Fibroblast of skin of right quadriceps (primary cell): ENCODE measurements around the gene RNU1-2.
"Not testable (repeated sequence)": the region's sequence is repeated elsewhere in the genome, so short reads cannot be mapped to it uniquely, and the experiment has no call there.

Experiments
- DNase-seq: peaks from one replicate; pipeline ENCODE4 v3.0.0-alpha.2; 2013

RNU1-2 gene

GRCh38 chr1:16927711-16928485, 32.1 kb downstream of the RNU1-2 start:
- no peak for DNase-seq

- DNase-seq: not testable (repeated sequence)
These were observed 33.6 kb downstream of the RNU1-2 start for GRCh38 chr1:16929146-16930041.

- not testable (repeated sequence) for DNase-seq
These were observed 35.6 kb downstream of the RNU1-2 start for GRCh38 chr1:16931206-16931934.

GRCh38 chr1:16933945-16934344, 38.2 kb downstream of the RNU1-2 start:
- DNase-seq: not testable (repeated sequence)

- DNase-seq: not testable (repeated sequence)
These were observed 40.8 kb downstream of the RNU1-2 start for GRCh38 chr1:16936580-16936979.

GRCh38 chr1:16938351-16939321, 42.9 kb downstream of the RNU1-2 start:
- no peak for DNase-seq

- DNase-seq: not testable (repeated sequence)
These were observed 43.8 kb downstream of the RNU1-2 start for GRCh38 chr1:16939386-16940180.

- DNase-seq: no peak
These were observed 48.3 kb downstream of the RNU1-2 start for GRCh38 chr1:16944038-16944437.

GRCh38 chr1:16945512-16945911, 49.7 kb downstream of the RNU1-2 start:
- DNase-seq: not testable (repeated sequence)
